ENCODE results near the gene SHOC2. TPM values are rescaled to one million over a fixed set of nuclear protein-coding genes. Genes with fewer than 3 reads are reported as not detected.

Gene SHOC2
- total and polyA plus RNA-seq, 2 of the 13 experiments (the other 11 are each of a cell fraction or from before 2014, with no cell fraction given), result 8.6 to 25.5 TPM

GRCh38 chr10:110872145-110872983 is 47.0 kb upstream of the SHOC2 start (continued):
- no peak for TF ChIP-seq ZNF318 (CRISPR knock-in tag; IDR thresholded peaks at IDR 0.05)
- TF ChIP-seq ZNF333 (CRISPR knock-in tag; IDR thresholded peaks at IDR 0.05; ENCODE audit: borderline replicate concordance), result no peak; the same call in 1 of the 2 replicates
- TF ChIP-seq GATA4 (IDR thresholded peaks at IDR 0.05; ENCODE audit: borderline replicate concordance, low read depth), result no peak
- no peak for TF ChIP-seq MAFG (CRISPR knock-in tag; IDR thresholded peaks at IDR 0.05)
- TF ChIP-seq ZNF530 (CRISPR knock-in tag; IDR thresholded peaks at IDR 0.05; ENCODE audit: low read depth), result no peak
- TF ChIP-seq GTF3A (CRISPR knock-in tag; conservative IDR thresholded peaks at IDR 0.05), result no peak
- no peak for TF ChIP-seq ZNF674 (CRISPR knock-in tag; IDR thresholded peaks at IDR 0.05; ENCODE audit: low read depth)
- no peak for TF ChIP-seq ZNF550 (CRISPR knock-in tag; IDR thresholded peaks at IDR 0.05; ENCODE audit: borderline replicate concordance)
- TF ChIP-seq ZNF713 (CRISPR knock-in tag; IDR thresholded peaks at IDR 0.05), result no peak
- TF ChIP-seq RBM22 (optimal IDR thresholded peaks at IDR 0.05; ENCODE audit: low read length), result no peak
- TF ChIP-seq CERS6 (CRISPR knock-in tag; IDR thresholded peaks at IDR 0.05), result no peak
- TF ChIP-seq ZBTB43 (CRISPR knock-in tag; conservative IDR thresholded peaks at IDR 0.05), result peak; percentile 32; the same call in 1 of the 2 replicates
- TF ChIP-seq ZBTB46 (CRISPR knock-in tag; IDR thresholded peaks at IDR 0.05; ENCODE audit: borderline replicate concordance), result no peak
- TF ChIP-seq ZNF18 (CRISPR knock-in tag; IDR thresholded peaks at IDR 0.05; ENCODE audit: insufficient replicate concordance), result no peak
